ENCODE results near the gene REPIN1. TPM values are rescaled to one million over a fixed set of nuclear protein-coding genes. Genes with fewer than 3 reads are reported as not detected.
"Not testable (repeated sequence)": the region's sequence is repeated elsewhere in the genome, so short reads cannot be mapped to it uniquely, and the experiment has no call there.

REPIN1 gene
- polyA plus RNA-seq, 1 donor = 90.2 TPM

- DNase-seq = no peak
Observed at GRCh38 chr7:150376560-150376959, 7.9 kb downstream of the REPIN1 start.

- no peak for DNase-seq
Observed at GRCh38 chr7:150377196-150377595, 8.6 kb downstream of the REPIN1 start.

- DNase-seq = no peak
Observed at GRCh38 chr7:150377635-150378034, 9.0 kb downstream of the REPIN1 start.

- peak; percentile 34 for DNase-seq
Observed at GRCh38 chr7:150378115-150378852, 9.7 kb downstream of the REPIN1 start.

- peak; percentile 96 for DNase-seq
Observed at GRCh38 chr7:150378853-150379440, 10.3 kb downstream of the REPIN1 start, which contains the start of gene ZNF775. Gene ZNF775, plus strand, starts transcription at chr7:150379330. Its CDS starts 9,141 bp downstream, at chr7:150388471.

- DNase-seq = no peak
Observed at GRCh38 chr7:150379441-150380379, 11.1 kb downstream of the REPIN1 start.

GRCh38 chr7:150380463-150380862 is 11.8 kb downstream of the REPIN1 start:
- DNase-seq = no peak

- DNase-seq = no peak
Observed at GRCh38 chr7:150381096-150381495, 12.5 kb downstream of the REPIN1 start.

- no peak for DNase-seq
Observed at GRCh38 chr7:150381785-150382122, 13.1 kb downstream of the REPIN1 start.

GRCh38 chr7:150382123-150382843 is 13.7 kb downstream of the REPIN1 start:
- DNase-seq = no peak

GRCh38 chr7:150382844-150383225 is 14.2 kb downstream of the REPIN1 start:
- DNase-seq = no peak

GRCh38 chr7:150383710-150384397 is 15.2 kb downstream of the REPIN1 start:
- peak; percentile 51 for DNase-seq

- DNase-seq = no peak
Observed at GRCh38 chr7:150384406-150385301, 16.0 kb downstream of the REPIN1 start.

- DNase-seq = no peak
Observed at GRCh38 chr7:150385302-150385723, 16.7 kb downstream of the REPIN1 start.

- not testable (repeated sequence) for DNase-seq
Observed at GRCh38 chr7:150385884-150386283, 17.3 kb downstream of the REPIN1 start.

- no peak for DNase-seq
Observed at GRCh38 chr7:150388306-150388705, 19.7 kb downstream of the REPIN1 start.

- peak; percentile 59 for DNase-seq
Observed at GRCh38 chr7:150388709-150389531, 20.3 kb downstream of the REPIN1 start.

- DNase-seq = no peak
Observed at GRCh38 chr7:150389532-150389816, 20.9 kb downstream of the REPIN1 start.

GRCh38 chr7:150390205-150390604 is 21.6 kb downstream of the REPIN1 start:
- no peak for DNase-seq

GRCh38 chr7:150393325-150393724 is 24.7 kb downstream of the REPIN1 start:
- no peak for DNase-seq

Data from hindlimb muscle (tissue), 1 donor.